SK-N-SH (cell line): ENCODE measurements around the gene TCF7L2. TPM values are rescaled to one million over a fixed set of nuclear protein-coding genes. Genes with fewer than 3 reads are reported as not detected.

Experiments used
- CTCF ChIA-PET: fragments of 300-600, 350-600 bp; formaldehyde crosslinking; extraction: SDS; loops from one replicate; lab custom pipeline; 2021; lab: Yijun Ruan, JAX
- POLR2A ChIA-PET: fragments of 350-600 bp; sonication (Branson Sonifier 250); formaldehyde crosslinking; extraction: SDS; loops from one replicate; lab custom pipeline; 2020; ENCODE audit warnings: antibody characterized with exemption, inconsistent platforms; lab: Yijun Ruan, JAX
- DNase-seq: peaks from one replicate; pipeline ENCODE4 v3.0.0; 2012
- H2AFZ ChIP-seq: fragments of 200-600 bp; sonication (generic); 2 replicates; pipeline ENCODE4 v1.8.1; 2016; ENCODE audit warnings: antibody characterized with exemption, mild to moderate bottlenecking, low read depth
- H3F3A ChIP-seq: fragments of 200-600 bp; sonication (generic); replicated peaks from 2 replicates; pipeline ENCODE3; 2016; ENCODE audit warnings: antibody characterized with exemption, mild to moderate bottlenecking; ENCODE audit not compliant: insufficient read depth
- H3K27ac ChIP-seq, 2 experiments: fragments of 200-500 bp in 1 of 2; fragments of 200-600 bp in 1 of 2; sonication (Bioruptor generic) in 1 of 2; sonication (generic), shearing (Covaris generic) in 1 of 2; 2 replicates each; pipeline versions ENCODE4 v1.5.1 to v1.6.1; 2014 to 2016; ENCODE audit warnings: low read depth in 2 of 2, inconsistent platforms in 1 of 2, low read length in 1 of 2, mild to moderate bottlenecking in 1 of 2, mixed read lengths in 1 of 2
- H3K27me3 ChIP-seq: fragments of 200-600 bp; sonication (generic), shearing (Covaris generic); 2 replicates; pipeline ENCODE4 v1.6.1; 2016; ENCODE audit warnings: mixed run types; ENCODE audit not compliant: insufficient read depth
- H3K36me3 ChIP-seq, 2 experiments: fragments of 200-500 bp in 1 of 2; fragments of 200-600 bp in 1 of 2; sonication (Bioruptor generic) in 1 of 2; sonication (generic) in 1 of 2; replicated peaks in 1 of 2; 2 replicates each; pipeline versions ENCODE3 to v1.5.1; 2014 to 2016; ENCODE audit warnings: low read length in 1 of 2, mild to moderate bottlenecking in 1 of 2; ENCODE audit not compliant: insufficient read depth in 2 of 2, control insufficient read depth in 1 of 2
- H3K4me1 ChIP-seq, 2 experiments: fragments of 200-500 bp in 1 of 2; fragments of 200-600 bp in 1 of 2; sonication (Bioruptor generic) in 1 of 2; sonication (generic), shearing (Covaris generic) in 1 of 2; 2 replicates each; pipeline versions ENCODE4 v1.5.1 to v1.6.1; 2014 to 2016; ENCODE audit warnings: low read depth in 1 of 2, low read length in 1 of 2, mixed run types in 1 of 2; ENCODE audit not compliant: insufficient read depth in 2 of 2, control insufficient read depth in 1 of 2
- H3K4me2 ChIP-seq: fragments of 200-600 bp; sonication (generic), shearing (Covaris generic); 2 replicates; pipeline ENCODE4 v1.6.1; 2017; ENCODE audit warnings: mixed run types
- H3K4me3 ChIP-seq, 2 experiments: fragments of 200-500 bp in 1 of 2; fragments of 200-600 bp in 1 of 2; sonication (Bioruptor generic) in 1 of 2; sonication (generic), shearing (Covaris generic) in 1 of 2; 2 replicates each; pipeline versions ENCODE4 v1.5.1 to v1.8.1; 2014 to 2016; ENCODE audit warnings: low read depth in 2 of 2, inconsistent platforms in 1 of 2, low read length in 1 of 2, mild to moderate bottlenecking in 1 of 2, mixed read lengths in 1 of 2, moderate library complexity in 1 of 2
- H3K79me2 ChIP-seq: fragments of 200-600 bp; sonication (generic); 2 replicates; pipeline ENCODE4 v1.8.1; 2017; ENCODE audit warnings: mild to moderate bottlenecking; ENCODE audit not compliant: insufficient read depth
- H3K9ac ChIP-seq: fragments of 200-600 bp; sonication (generic); 2 replicates; pipeline ENCODE4 v1.6.1; 2017; ENCODE audit warnings: mixed run types
- H3K9me2 ChIP-seq: fragments of 200-600 bp; sonication (generic); 2 replicates; pipeline ENCODE4 v1.6.1; 2017; ENCODE audit warnings: mixed run types
- H3K9me3 ChIP-seq: fragments of 200-600 bp; sonication (generic); 2 replicates; pipeline ENCODE4 v1.6.1; 2017; ENCODE audit warnings: mixed run types, mild to moderate bottlenecking, moderate library complexity
- H4K20me1 ChIP-seq: fragments of 200-600 bp; sonication (generic); 2 replicates; pipeline ENCODE4 v1.6.1; 2017; ENCODE audit warnings: mild to moderate bottlenecking, mixed run types; ENCODE audit not compliant: insufficient read depth
- CHD2 ChIP-seq: fragments of 150-350 bp; IDR thresholded peaks from 2 replicates; pipeline ENCODE4 v1.6.1; 2018; ENCODE audit warnings: low read length; ENCODE audit not compliant: partially characterized antibody
- EP300 ChIP-seq, 2 experiments: IDR thresholded peaks; 2 replicates each; pipeline versions ENCODE4 v1.4.0 to v1.6.1; 2012; ENCODE audit warnings: borderline replicate concordance in 1 of 2, low read depth in 1 of 2, low read length in 1 of 2
- EZH2phosphoT487 ChIP-seq: fragments of 200-600 bp; sonication (generic); IDR thresholded peaks from 2 replicates; pipeline ENCODE4 v1.6.1; 2017; ENCODE audit warnings: low read depth, mixed run types, mild to moderate bottlenecking, antibody characterized with exemption, moderate library complexity, borderline replicate concordance
- GATA2 ChIP-seq: sonication (generic); formaldehyde crosslinking; IDR thresholded peaks from 2 replicates; pipeline ENCODE4 v1.5.0; 2020; ENCODE audit warnings: mild to moderate bottlenecking, missing genetic modification reagents
- MEF2A ChIP-seq: IDR thresholded peaks from 2 replicates; pipeline ENCODE4 v1.4.0; 2012; ENCODE audit warnings: low read depth, borderline replicate concordance
- MXI1 ChIP-seq: IDR thresholded peaks from 2 replicates; pipeline ENCODE4 v1.6.1; 2012; ENCODE audit warnings: mild to moderate bottlenecking, low read depth, low read length, improper control_type of control experiment
- NFIC ChIP-seq: IDR thresholded peaks from 2 replicates; pipeline ENCODE4 v1.4.0; 2012; ENCODE audit warnings: borderline replicate concordance
- POLR2AphosphoS5 ChIP-seq: IDR thresholded peaks from 2 replicates; pipeline ENCODE4 v1.6.1; 2012; ENCODE audit warnings: low read depth, low read length
- RAD21 ChIP-seq: IDR thresholded peaks from 2 replicates; pipeline ENCODE4 v1.6.1; 2012; ENCODE audit warnings: mild to moderate bottlenecking, low read length
- RCOR1 ChIP-seq: fragments of 150-350 bp; IDR thresholded peaks from 2 replicates; pipeline ENCODE4 v1.6.1; 2017; ENCODE audit warnings: antibody characterized with exemption, low read length
- RFX5 ChIP-seq: IDR thresholded peaks from 2 replicates; pipeline ENCODE4 v1.6.1; 2012; ENCODE audit warnings: mild to moderate bottlenecking, improper control_type of control experiment, low read length
- RXRA ChIP-seq: IDR thresholded peaks from 2 replicates; pipeline ENCODE4 v1.4.0; 2012; ENCODE audit warnings: low read depth, mild to moderate bottlenecking, borderline replicate concordance
- SIN3A ChIP-seq: IDR thresholded peaks from 2 replicates; pipeline ENCODE4 v1.6.1; 2012; ENCODE audit warnings: low read depth, mild to moderate bottlenecking, low read length, moderate library complexity, borderline replicate concordance
- SMC3 ChIP-seq: IDR thresholded peaks from 2 replicates; pipeline ENCODE4 v1.6.1; 2012; ENCODE audit warnings: low read depth, low read length, improper control_type of control experiment
- WGBS: methylation state at CpG from one replicate; pipeline ENCODE4 v1.1.6; 2017; ENCODE audit warnings: low lambda C conversion rate; 5-methylcytosine and 5-hydroxymethylcytosine counted together
- polyA plus RNA-seq, 3 experiments: library from polyadenylated mRNA; depleted of rRNA; stranded (reverse); fragments of >200 nt; gene quantifications; 2 replicates each; pipeline ENCODE4 v1.2.3, GENCODE V29; 2012
- TF ChIP-seq, protein P1 (sequence below): IDR thresholded peaks from 2 replicates; pipeline ENCODE4 v1.4.0; 2012; ENCODE audit warnings: low read depth, borderline replicate concordance
- TF ChIP-seq, protein P2 (sequence below): IDR thresholded peaks from 2 replicates; pipeline ENCODE4 v1.4.0; 2012; ENCODE audit warnings: low read depth
- TF ChIP-seq, protein P3 (sequence below): fragments of 150-350 bp; IDR thresholded peaks from 2 replicates; pipeline ENCODE4 v1.6.1; 2017; ENCODE audit warnings: antibody characterized with exemption, low read length, low read depth, borderline replicate concordance
- TF ChIP-seq, protein P4 (sequence below): IDR thresholded peaks from 2 replicates; pipeline ENCODE4; 2012

Gene TCF7L2
- polyA plus RNA-seq, 1 of the 3 experiments (the other 2 are of a cell fraction), result 10.2 TPM

DNA sequence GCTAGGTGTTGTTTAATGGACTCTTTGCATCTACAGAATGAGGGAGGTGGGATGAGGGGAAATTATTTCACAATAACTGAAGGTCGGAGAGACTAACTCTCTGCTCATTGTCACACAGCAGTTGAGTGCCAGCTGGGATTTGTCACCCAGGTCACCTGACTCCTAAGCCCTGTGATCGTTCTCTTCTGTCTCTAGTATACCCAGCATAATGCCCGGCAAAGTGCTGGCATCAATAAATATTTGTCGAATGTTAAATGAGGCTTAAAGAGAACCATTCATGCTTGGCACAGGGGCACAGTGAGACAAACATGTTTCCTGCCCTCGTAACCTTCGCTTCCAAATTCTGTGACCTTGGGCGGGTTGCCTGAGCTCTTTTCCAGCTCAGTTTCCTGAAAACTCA is 70.8 kb downstream of the TCF7L2 start (continued):
- no peak for TF ChIP-seq POLR2AphosphoS5

DNA sequence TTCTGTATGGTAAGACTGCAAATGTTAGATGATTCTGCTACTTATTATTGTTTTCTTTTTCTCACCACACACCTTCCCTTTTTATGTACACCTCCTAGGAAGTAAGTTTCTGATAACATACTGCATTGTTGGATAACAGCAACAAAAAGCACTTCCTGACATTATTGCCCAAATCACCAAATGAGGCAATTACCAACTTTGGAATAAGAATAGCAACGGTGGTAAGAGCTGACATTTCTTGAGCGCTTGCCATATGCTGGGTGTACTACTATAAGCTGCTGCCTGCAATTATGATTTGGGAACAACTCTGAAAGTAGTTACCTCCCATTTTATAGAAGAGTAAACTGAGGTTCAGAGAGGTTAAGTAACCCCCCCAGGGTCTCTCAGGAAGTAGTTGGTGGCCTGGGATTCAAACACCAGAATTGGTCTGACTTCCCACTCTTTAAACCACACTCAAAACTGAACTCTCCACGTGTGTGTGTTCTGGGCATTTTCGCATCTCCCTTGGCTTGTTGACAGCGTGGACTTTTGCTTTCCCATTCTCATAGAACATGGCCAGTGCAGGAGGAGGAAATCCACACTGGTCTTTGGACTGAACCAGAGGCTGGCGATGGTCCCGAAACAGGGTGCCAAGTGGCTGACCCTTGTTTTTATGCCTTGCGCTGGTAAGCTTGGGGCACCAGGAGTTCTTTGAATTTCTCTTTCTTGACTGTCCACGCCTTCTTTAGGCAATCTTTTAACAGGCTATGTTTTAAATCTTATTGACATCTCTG is 71.4 kb downstream of the TCF7L2 start:
- Histone ChIP-seq H3K9me3 (no peaks in the 10 kb centered on the region), H3K9ac (no peak overlapping the region), H3K36me3 (no peaks in the 10 kb centered on the region), H3F3A (peaks cover 5% of the 10 kb centered on the region), H3K4me2 (no peak overlapping the region), H4K20me1 (peaks cover 40% of the 10 kb centered on the region), H2AFZ (no peak overlapping the region), H3K27me3 (no peaks in the 10 kb centered on the region), H3K9me2 (no peaks in the 10 kb centered on the region), H3K27ac (no peak overlapping the region), H3K4me3 (no peak overlapping the region), H3K79me2 (peaks cover 48% of the 10 kb centered on the region), H3K4me1 (peaks cover 2 to 8% of the 10 kb centered on the region in 2 experiments; a peak in 1 of 4 replicates)
- POLR2A ChIA-PET, result no interaction called here
- TF ChIP-seq RAD21, result no peak
- no peak for TF ChIP-seq MXI1
- no peak for TF ChIP-seq SMC3
- no peak for TF ChIP-seq RFX5
- TF ChIP-seq, protein P1, sequence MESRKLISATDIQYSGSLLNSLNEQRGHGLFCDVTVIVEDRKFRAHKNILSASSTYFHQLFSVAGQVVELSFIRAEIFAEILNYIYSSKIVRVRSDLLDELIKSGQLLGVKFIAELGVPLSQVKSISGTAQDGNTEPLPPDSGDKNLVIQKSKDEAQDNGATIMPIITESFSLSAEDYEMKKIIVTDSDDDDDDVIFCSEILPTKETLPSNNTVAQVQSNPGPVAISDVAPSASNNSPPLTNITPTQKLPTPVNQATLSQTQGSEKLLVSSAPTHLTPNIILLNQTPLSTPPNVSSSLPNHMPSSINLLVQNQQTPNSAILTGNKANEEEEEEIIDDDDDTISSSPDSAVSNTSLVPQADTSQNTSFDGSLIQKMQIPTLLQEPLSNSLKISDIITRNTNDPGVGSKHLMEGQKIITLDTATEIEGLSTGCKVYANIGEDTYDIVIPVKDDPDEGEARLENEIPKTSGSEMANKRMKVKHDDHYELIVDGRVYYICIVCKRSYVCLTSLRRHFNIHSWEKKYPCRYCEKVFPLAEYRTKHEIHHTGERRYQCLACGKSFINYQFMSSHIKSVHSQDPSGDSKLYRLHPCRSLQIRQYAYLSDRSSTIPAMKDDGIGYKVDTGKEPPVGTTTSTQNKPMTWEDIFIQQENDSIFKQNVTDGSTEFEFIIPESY, result no peak
- no peak for TF ChIP-seq EP300 (IDR thresholded peaks at IDR 0.05; ENCODE audit: borderline replicate concordance in 1 of 2, low read depth in 1 of 2, low read length in 1 of 2)
- TF ChIP-seq CHD2, result no peak
- no peak for TF ChIP-seq NFIC
- TF ChIP-seq RXRA, result no peak
- no peak for TF ChIP-seq SIN3A
- no peak for TF ChIP-seq MEF2A
- no peak for TF ChIP-seq GATA2 (CRISPR knock-in tag)
- TF ChIP-seq, protein P2, sequence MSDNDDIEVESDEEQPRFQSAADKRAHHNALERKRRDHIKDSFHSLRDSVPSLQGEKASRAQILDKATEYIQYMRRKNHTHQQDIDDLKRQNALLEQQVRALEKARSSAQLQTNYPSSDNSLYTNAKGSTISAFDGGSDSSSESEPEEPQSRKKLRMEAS, result no peak
- no peak for TF ChIP-seq RCOR1
- TF ChIP-seq EZH2phosphoT487, result no peak
- TF ChIP-seq POLR2AphosphoS5, result no peak
- TF ChIP-seq, protein P3, sequence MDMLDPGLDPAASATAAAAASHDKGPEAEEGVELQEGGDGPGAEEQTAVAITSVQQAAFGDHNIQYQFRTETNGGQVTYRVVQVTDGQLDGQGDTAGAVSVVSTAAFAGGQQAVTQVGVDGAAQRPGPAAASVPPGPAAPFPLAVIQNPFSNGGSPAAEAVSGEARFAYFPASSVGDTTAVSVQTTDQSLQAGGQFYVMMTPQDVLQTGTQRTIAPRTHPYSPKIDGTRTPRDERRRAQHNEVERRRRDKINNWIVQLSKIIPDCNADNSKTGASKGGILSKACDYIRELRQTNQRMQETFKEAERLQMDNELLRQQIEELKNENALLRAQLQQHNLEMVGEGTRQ, result no peak
- TF ChIP-seq, protein P4, sequence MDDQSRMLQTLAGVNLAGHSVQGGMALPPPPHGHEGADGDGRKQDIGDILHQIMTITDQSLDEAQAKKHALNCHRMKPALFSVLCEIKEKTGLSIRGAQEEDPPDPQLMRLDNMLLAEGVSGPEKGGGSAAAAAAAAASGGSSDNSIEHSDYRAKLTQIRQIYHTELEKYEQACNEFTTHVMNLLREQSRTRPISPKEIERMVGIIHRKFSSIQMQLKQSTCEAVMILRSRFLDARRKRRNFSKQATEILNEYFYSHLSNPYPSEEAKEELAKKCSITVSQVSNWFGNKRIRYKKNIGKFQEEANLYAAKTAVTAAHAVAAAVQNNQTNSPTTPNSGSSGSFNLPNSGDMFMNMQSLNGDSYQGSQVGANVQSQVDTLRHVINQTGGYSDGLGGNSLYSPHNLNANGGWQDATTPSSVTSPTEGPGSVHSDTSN, result no peak
- DNase-seq, result no peak
- 97% methylated on average over 9 of the region's 9 CpGs for WGBS
- CTCF ChIA-PET, result no interaction called here
